AG04450 (cell line): ENCODE results near the gene ORM1. TPM values are rescaled to one million over a fixed set of nuclear protein-coding genes. Genes with fewer than 3 reads are reported as not detected.

Experiments
- CTCF ChIA-PET: fragments of 300-600, 350-600 bp; formaldehyde crosslinking; extraction: SDS; loops from one replicate; lab custom pipeline; 2022; ENCODE audit warnings: antibody characterized with exemption, inconsistent platforms; lab: Charles Lee
- POLR2A ChIA-PET: fragments of 350-600 bp; formaldehyde crosslinking; extraction: SDS; loops from one replicate; lab custom pipeline; 2021; ENCODE audit warnings: antibody characterized with exemption, inconsistent platforms; lab: Yijun Ruan, JAX
- DNase-seq: peaks from one replicate; pipeline ENCODE4 v3.0.0-alpha.2; 2011; ENCODE audit warnings: low read depth, low spot score
- H3K27ac ChIP-seq: one replicate; pipeline ENCODE4 v1.5.1; 2012; ENCODE audit warnings: low read depth, low read length, control low read depth
- H3K27me3 ChIP-seq: one replicate; pipeline ENCODE4 v1.6.0; 2012; ENCODE audit warnings: low read length; ENCODE audit not compliant: control insufficient read depth, insufficient read depth
- H3K4me3 ChIP-seq: 2 replicates; pipeline ENCODE4 v1.5.1; 2011; ENCODE audit warnings: mild to moderate bottlenecking, low read depth, low read length, control low read depth
- H3K9me3 ChIP-seq: 2 replicates; pipeline ENCODE4 v1.5.1; 2012; ENCODE audit warnings: low read length; ENCODE audit not compliant: control insufficient read depth, insufficient read depth
- polyA plus RNA-seq: library from polyadenylated mRNA; depleted of rRNA; stranded (reverse); fragments of >200 nt; gene quantifications from 2 replicates; pipeline ENCODE4 v1.2.3, GENCODE V29; 2011
- TF ChIP-seq, protein P1 (sequence below): IDR thresholded peaks from 2 replicates; pipeline ENCODE4 v1.5.1; 2011; ENCODE audit warnings: low read depth, low read length, control low read depth, inconsistent platforms

The ORM1 gene
- polyA plus RNA-seq, 1 experiment = 0.17 TPM

DNA sequence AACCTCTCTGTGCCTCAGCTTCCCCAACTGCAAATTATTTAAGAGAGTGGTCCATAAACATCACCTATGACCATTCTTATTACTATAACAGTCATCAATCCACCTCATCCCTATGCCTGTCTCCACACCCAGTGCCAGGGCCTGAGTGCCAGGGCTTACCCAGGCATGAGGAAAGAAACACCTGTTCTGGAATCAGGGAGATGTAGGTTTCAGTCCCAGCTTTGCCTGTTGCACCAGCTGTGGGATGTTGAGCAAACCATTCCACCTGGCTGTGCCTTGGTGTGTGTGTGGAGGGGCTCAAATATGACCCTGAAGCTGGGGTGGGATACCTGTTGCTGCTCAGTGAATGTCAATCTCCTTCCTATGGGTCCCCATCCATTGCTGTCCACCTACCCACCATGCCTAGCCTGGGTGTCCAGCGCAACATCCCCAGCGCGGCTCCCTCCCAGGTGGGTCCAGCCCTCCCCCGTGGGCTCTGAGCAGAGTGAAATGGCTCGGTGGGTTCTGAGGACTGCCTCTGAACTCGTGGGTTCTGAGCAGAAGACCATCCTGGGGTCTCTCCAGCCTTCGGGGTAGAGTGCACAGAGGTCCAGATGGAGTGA is 48.5 kb downstream of the ORM1 start:
- ChIA-PET CTCF (no interaction called here), POLR2A (interaction anchor here (1.7 kb wide), 1 partner anchor 16 kb away, joined by 5 read pairs; the partner anchor contains the start of gene AKNA)
- TF ChIP-seq, protein P1, sequence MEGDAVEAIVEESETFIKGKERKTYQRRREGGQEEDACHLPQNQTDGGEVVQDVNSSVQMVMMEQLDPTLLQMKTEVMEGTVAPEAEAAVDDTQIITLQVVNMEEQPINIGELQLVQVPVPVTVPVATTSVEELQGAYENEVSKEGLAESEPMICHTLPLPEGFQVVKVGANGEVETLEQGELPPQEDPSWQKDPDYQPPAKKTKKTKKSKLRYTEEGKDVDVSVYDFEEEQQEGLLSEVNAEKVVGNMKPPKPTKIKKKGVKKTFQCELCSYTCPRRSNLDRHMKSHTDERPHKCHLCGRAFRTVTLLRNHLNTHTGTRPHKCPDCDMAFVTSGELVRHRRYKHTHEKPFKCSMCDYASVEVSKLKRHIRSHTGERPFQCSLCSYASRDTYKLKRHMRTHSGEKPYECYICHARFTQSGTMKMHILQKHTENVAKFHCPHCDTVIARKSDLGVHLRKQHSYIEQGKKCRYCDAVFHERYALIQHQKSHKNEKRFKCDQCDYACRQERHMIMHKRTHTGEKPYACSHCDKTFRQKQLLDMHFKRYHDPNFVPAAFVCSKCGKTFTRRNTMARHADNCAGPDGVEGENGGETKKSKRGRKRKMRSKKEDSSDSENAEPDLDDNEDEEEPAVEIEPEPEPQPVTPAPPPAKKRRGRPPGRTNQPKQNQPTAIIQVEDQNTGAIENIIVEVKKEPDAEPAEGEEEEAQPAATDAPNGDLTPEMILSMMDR = no peak
- H3K27ac ChIP-seq = no peak overlapping the region
- no peaks in the 10 kb centered on the region for H3K9me3 ChIP-seq
- H3K27me3 ChIP-seq = no peaks in the 10 kb centered on the region
- H3K4me3 ChIP-seq = no peak overlapping the region
- no peak for DNase-seq

DNA sequence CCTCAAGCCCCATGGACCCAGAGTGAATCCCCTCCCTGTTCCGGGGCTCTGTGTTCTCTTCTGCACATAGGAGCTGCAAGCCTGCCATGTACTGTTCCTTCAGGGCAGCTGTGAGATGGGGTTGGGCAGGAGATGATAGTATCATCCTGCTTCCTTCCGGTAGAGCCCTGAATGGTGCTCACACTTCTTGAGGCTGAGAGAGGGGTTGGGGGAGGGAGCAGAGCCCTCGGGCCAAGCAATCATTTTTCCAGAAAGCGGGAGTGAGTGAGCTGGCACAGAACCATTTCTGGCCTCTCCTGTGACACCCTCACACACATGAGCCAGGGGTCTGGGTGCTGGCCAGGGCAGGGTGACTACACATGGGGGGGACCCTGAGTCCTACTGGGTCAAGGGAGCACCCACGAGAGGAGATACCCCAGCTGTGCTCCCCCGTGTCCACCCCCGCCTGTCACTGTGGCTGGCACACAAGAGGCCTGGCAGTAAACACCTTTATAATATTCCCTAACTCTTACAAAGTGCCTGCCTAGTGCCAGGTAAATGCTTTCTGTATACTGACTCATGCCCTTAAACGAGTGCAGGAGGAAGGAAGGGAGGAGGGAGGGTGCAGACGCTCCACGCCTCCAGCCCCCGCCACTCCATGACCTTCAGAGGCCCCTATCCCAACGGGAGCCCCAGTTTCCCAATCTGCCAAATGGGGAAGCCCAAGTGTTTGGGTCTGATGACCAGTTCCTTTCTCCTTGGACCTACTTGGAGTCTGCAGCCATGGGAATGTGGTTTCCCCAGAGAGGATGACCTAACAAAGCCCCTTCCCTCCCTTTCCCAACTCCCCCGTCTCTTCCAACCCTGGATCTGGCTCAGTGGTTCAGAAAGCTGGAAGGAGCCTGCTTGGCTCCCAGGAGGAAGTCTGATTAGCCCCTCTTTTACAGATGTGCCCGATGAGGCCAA is 49.3 kb downstream of the ORM1 start:
- Histone ChIP-seq H3K9me3 (no peaks in the 10 kb centered on the region), H3K27ac (no peak overlapping the region), H3K27me3 (no peaks in the 10 kb centered on the region), H3K4me3 (no peak overlapping the region)
- no peak for DNase-seq
- TF ChIP-seq, protein P1 = no peak
- ChIA-PET CTCF (no interaction called here), POLR2A (interaction anchor here (1.4 to 1.7 kb wide), 2 partner anchors 8 to 15 kb away, joined by 4 to 5 read pairs; partner anchors contain the start of gene AKNA)

- no peak overlapping the region for H3K27ac ChIP-seq
- TF ChIP-seq, protein P1 = no peak
- DNase-seq = no peak
- no peaks in the 10 kb centered on the region for H3K9me3 ChIP-seq
- CTCF ChIA-PET = no interaction called here
- POLR2A ChIA-PET = interaction anchor here (1.4 kb wide), 1 partner anchor 9 kb away, joined by 4 read pairs; no protein-coding TSS in a partner anchor
- no peaks in the 10 kb centered on the region for H3K27me3 ChIP-seq
- no peak overlapping the region for H3K4me3 ChIP-seq
These were observed 50.1 kb downstream of the ORM1 start for GRCh38 chr9:114372921-114373448.

- H3K9me3 ChIP-seq = no peaks in the 10 kb centered on the region
- TF ChIP-seq, protein P1 = no peak
- ChIA-PET POLR2A (interaction anchor here (1.4 kb wide), 1 partner anchor 10 kb away, joined by 4 read pairs; no protein-coding TSS in a partner anchor), CTCF (interaction anchor here (1.1 kb wide), 1 partner anchor 292 kb away, joined by 3 read pairs; no protein-coding TSS in a partner anchor)
- H3K27ac ChIP-seq = no peak overlapping the region
- no peak overlapping the region for H3K4me3 ChIP-seq
- H3K27me3 ChIP-seq = no peaks in the 10 kb centered on the region
- DNase-seq = no peak
These were observed 51.2 kb downstream of the ORM1 start for GRCh38 chr9:114373960-114374730.
